ENCODE results near the gene CIAO3.
"Not testable (repeated sequence)": the region's sequence is repeated elsewhere in the genome, so short reads cannot be mapped to it uniquely, and the experiment has no call there.

Gene CIAO3

GRCh38 chr16:700684-701584 lies 39.9 kb downstream of the CIAO3 start:
- TF ChIP-seq TAF1 (IDR thresholded peaks at IDR 0.05; ENCODE audit: borderline replicate concordance, low read depth, low read length) (no peak), POLR2AphosphoS5 (IDR thresholded peaks at IDR 0.05; ENCODE audit: low read depth, low read length) (no peak), POLR2A (IDR thresholded peaks at IDR 0.05; ENCODE audit: low read depth, low read length) (no peak)
- FAIRE-seq (no peak), DNase-seq (ENCODE audit: insufficient read length) (no peak)

- TF ChIP-seq POLR2AphosphoS5 (IDR thresholded peaks at IDR 0.05; ENCODE audit: low read depth, low read length) (no peak), TAF1 (IDR thresholded peaks at IDR 0.05; ENCODE audit: borderline replicate concordance, low read depth, low read length) (no peak), POLR2A (IDR thresholded peaks at IDR 0.05; ENCODE audit: low read depth, low read length) (no peak)
- DNase-seq (ENCODE audit: insufficient read length): no peak
- no peak for FAIRE-seq
These were observed 41.7 kb downstream of the CIAO3 start for GRCh38 chr16:698911-699671.

- peak; percentile 80 for DNase-seq (ENCODE audit: insufficient read length)
- TF ChIP-seq POLR2AphosphoS5 (IDR thresholded peaks at IDR 0.05; ENCODE audit: low read depth, low read length) (0 out of 2 replicates have a peak, but pooled peaks have one; percentile 36), TAF1 (IDR thresholded peaks at IDR 0.05; ENCODE audit: borderline replicate concordance, low read depth, low read length) (no peak), POLR2A (IDR thresholded peaks at IDR 0.05; ENCODE audit: low read depth, low read length) (peak; percentile 41; the same call in 1 of the 2 replicates)
- peak; percentile 83 for FAIRE-seq
These were observed 45.3 kb downstream of the CIAO3 start for GRCh38 chr16:695355-696089.

GRCh38 chr16:694863-695354 lies 45.9 kb downstream of the CIAO3 start:
- TF ChIP-seq POLR2AphosphoS5 (IDR thresholded peaks at IDR 0.05; ENCODE audit: low read depth, low read length) (no peak), POLR2A (IDR thresholded peaks at IDR 0.05; ENCODE audit: low read depth, low read length) (no peak), TAF1 (IDR thresholded peaks at IDR 0.05; ENCODE audit: borderline replicate concordance, low read depth, low read length) (no peak)
- DNase-seq (ENCODE audit: insufficient read length) (no peak), FAIRE-seq (no peak)

- DNase-seq (ENCODE audit: insufficient read length) (no peak), FAIRE-seq (no peak)
- TF ChIP-seq POLR2AphosphoS5 (IDR thresholded peaks at IDR 0.05; ENCODE audit: low read depth, low read length) (no peak), TAF1 (IDR thresholded peaks at IDR 0.05; ENCODE audit: borderline replicate concordance, low read depth, low read length) (no peak), POLR2A (IDR thresholded peaks at IDR 0.05; ENCODE audit: low read depth, low read length) (no peak)
These were observed 46.5 kb downstream of the CIAO3 start for GRCh38 chr16:694187-694862.

GRCh38 chr16:693766-694165 lies 47.0 kb downstream of the CIAO3 start:
- FAIRE-seq: no peak
- TF ChIP-seq POLR2AphosphoS5 (IDR thresholded peaks at IDR 0.05; ENCODE audit: low read depth, low read length) (no peak), POLR2A (IDR thresholded peaks at IDR 0.05; ENCODE audit: low read depth, low read length) (no peak), TAF1 (IDR thresholded peaks at IDR 0.05; ENCODE audit: borderline replicate concordance, low read depth, low read length) (no peak)
- DNase-seq (ENCODE audit: insufficient read length): no peak

- no peak for FAIRE-seq
- DNase-seq (ENCODE audit: insufficient read length): no peak
- TF ChIP-seq POLR2AphosphoS5 (IDR thresholded peaks at IDR 0.05; ENCODE audit: low read depth, low read length) (no peak), POLR2A (IDR thresholded peaks at IDR 0.05; ENCODE audit: low read depth, low read length) (no peak), TAF1 (IDR thresholded peaks at IDR 0.05; ENCODE audit: borderline replicate concordance, low read depth, low read length) (no peak)
These were observed 47.4 kb downstream of the CIAO3 start for GRCh38 chr16:693364-693763.

- FAIRE-seq (no peak), DNase-seq (ENCODE audit: insufficient read length) (no peak)
- TF ChIP-seq POLR2AphosphoS5 (IDR thresholded peaks at IDR 0.05; ENCODE audit: low read depth, low read length) (no peak), TAF1 (IDR thresholded peaks at IDR 0.05; ENCODE audit: borderline replicate concordance, low read depth, low read length) (no peak), POLR2A (IDR thresholded peaks at IDR 0.05; ENCODE audit: low read depth, low read length) (no peak)
These were observed 48.3 kb downstream of the CIAO3 start for GRCh38 chr16:692356-693108.

GRCh38 chr16:691242-691641 lies 49.6 kb downstream of the CIAO3 start:
- not testable (repeated sequence) for FAIRE-seq; DNase-seq (ENCODE audit: insufficient read length)
